Sigmoid colon (tissue), 4 donors: ENCODE measurements around the gene C13orf46.

ENCODE experiments used
- CTCF ChIP-seq, 4 experiments: fragments of 450-650 bp in 3 of 4; fragments of 200-600 bp in 1 of 4; IDR thresholded peaks; one replicate each; pipeline ENCODE4 v1.5.1; 2016 to 2019; ENCODE audit warnings: antibody characterized with exemption in 4 of 4, mild to moderate bottlenecking in 3 of 4, moderate library complexity in 2 of 4
- EP300 ChIP-seq, 4 donors: sonication (generic); formaldehyde crosslinking; IDR thresholded peaks; one replicate each; pipeline ENCODE4 v1.6.1; 2017; ENCODE audit warnings: antibody characterized with exemption in 4 of 4
- POLR2A ChIP-seq, 2 donors: fragments of 450-650 bp; IDR thresholded peaks; one replicate each; pipeline ENCODE4 v1.6.1; 2016; ENCODE audit warnings: antibody characterized with exemption in 2 of 2, mild to moderate bottlenecking in 2 of 2, moderate library complexity in 2 of 2

DNA sequence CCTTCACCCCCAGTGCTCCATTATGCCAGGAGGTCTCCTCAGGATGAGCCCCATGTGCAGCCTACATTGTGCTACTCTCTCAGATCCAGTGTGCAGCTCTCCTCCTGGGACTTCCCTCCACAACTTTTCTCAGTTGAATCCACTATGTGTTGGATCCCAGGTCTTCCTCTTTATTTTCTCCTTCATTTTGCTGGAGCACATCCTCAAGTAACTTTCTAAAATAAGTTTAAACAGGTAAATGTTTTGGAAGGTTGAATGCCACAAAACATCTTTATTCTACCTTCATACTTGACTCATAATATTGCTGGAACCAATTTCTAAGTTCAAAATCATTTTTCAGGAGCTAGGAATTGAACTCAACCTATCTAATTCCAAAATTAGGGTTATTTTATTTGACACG is 52.1 kb downstream of the C13orf46 start:
- TF ChIP-seq CTCF (IDR thresholded peaks at IDR 0.05): no peak
- TF ChIP-seq POLR2A (IDR thresholded peaks at IDR 0.05): no peak
- TF ChIP-seq EP300 (IDR thresholded peaks at IDR 0.05): no peak
